HG03039 (cell line): ENCODE results near the gene PCDH9.

ENCODE experiments used
- ATAC-seq: cut with Tn5 transposase; IDR thresholded peaks from one replicate; pipeline ENCODE4 v1.9.1; 2021; ENCODE audit warnings: mild to moderate bottlenecking, moderate library complexity; ENCODE audit not compliant: unreplicated experiment

The PCDH9 gene

GRCh38 chr13:67091603-67092002, 138.5 kb downstream of the PCDH9 start:
- no peak for ATAC-seq

- no peak for ATAC-seq
Observed at GRCh38 chr13:67090856-67091255, 139.3 kb downstream of the PCDH9 start.

GRCh38 chr13:67087527-67087926, 142.6 kb downstream of the PCDH9 start:
- ATAC-seq = no peak

GRCh38 chr13:67086260-67086659, 143.9 kb downstream of the PCDH9 start:
- no peak for ATAC-seq

- no peak for ATAC-seq
Observed at GRCh38 chr13:67084066-67084465, 146.1 kb downstream of the PCDH9 start.

- no peak for ATAC-seq
Observed at GRCh38 chr13:67083519-67083918, 146.6 kb downstream of the PCDH9 start.

- no peak for ATAC-seq
Observed at GRCh38 chr13:67080351-67080750, 149.8 kb downstream of the PCDH9 start.

- no peak for ATAC-seq
Observed at GRCh38 chr13:67078062-67078461, 152.1 kb downstream of the PCDH9 start.

- no peak for ATAC-seq
Observed at GRCh38 chr13:67077132-67077531, 153.0 kb downstream of the PCDH9 start.

GRCh38 chr13:67076378-67076777, 153.8 kb downstream of the PCDH9 start:
- ATAC-seq = no peak

GRCh38 chr13:67075239-67075638, 154.9 kb downstream of the PCDH9 start:
- no peak for ATAC-seq

GRCh38 chr13:67071918-67072598, 158.1 kb downstream of the PCDH9 start:
- no peak for ATAC-seq

GRCh38 chr13:67070306-67070705, 159.8 kb downstream of the PCDH9 start:
- no peak for ATAC-seq

- no peak for ATAC-seq
Observed at GRCh38 chr13:67069117-67069767, 160.9 kb downstream of the PCDH9 start.

GRCh38 chr13:67064920-67065319, 165.2 kb downstream of the PCDH9 start:
- ATAC-seq = no peak

GRCh38 chr13:67063036-67063435, 167.1 kb downstream of the PCDH9 start:
- no peak for ATAC-seq

GRCh38 chr13:67062160-67062559, 168.0 kb downstream of the PCDH9 start:
- ATAC-seq = no peak

- no peak for ATAC-seq
Observed at GRCh38 chr13:67061750-67062149, 168.4 kb downstream of the PCDH9 start.

- no peak for ATAC-seq
Observed at GRCh38 chr13:67052550-67053490, 177.3 kb downstream of the PCDH9 start.

GRCh38 chr13:67049744-67050143, 180.4 kb downstream of the PCDH9 start:
- ATAC-seq = no peak

GRCh38 chr13:67048821-67049150, 181.3 kb downstream of the PCDH9 start:
- ATAC-seq = no peak
